Uterus (tissue), 4 donors: ENCODE data around the gene SLC10A6. TPM values are rescaled to one million over a fixed set of nuclear protein-coding genes. Genes with fewer than 3 reads are reported as not detected.
"Not testable (repeated sequence)": the region's sequence is repeated elsewhere in the genome, so short reads cannot be mapped to it uniquely, and the experiment has no call there.

ENCODE experiments used
- DNase-seq, 2 donors: peaks; one replicate each; pipeline ENCODE4 v3.0.0-alpha.2; 2019 to 2020
- H3K27ac ChIP-seq, 2 donors: fragments of 200-600 bp; sonication (generic); 1 replicate in 1 of 2; 2 replicates in 1 of 2; pipeline ENCODE4 v1.5.1; 2016 to 2018
- H3K27me3 ChIP-seq, 2 donors: fragments of 200-600 bp; sonication (generic); one replicate each; pipeline ENCODE4 v1.5.1; 2018 to 2019; ENCODE audit warnings: control low read depth in 1 of 2
- H3K36me3 ChIP-seq, 2 donors: fragments of 200-600 bp; sonication (generic); one replicate each; pipeline ENCODE4 v1.5.1; 2019; ENCODE audit warnings: control low read depth in 1 of 2
- H3K4me1 ChIP-seq, 2 donors: fragments of 200-600 bp; sonication (generic); one replicate each; pipeline ENCODE4 v1.5.1; 2018 to 2019; ENCODE audit warnings: control low read depth in 1 of 2
- H3K4me3 ChIP-seq, 2 donors: fragments of 200-600 bp; sonication (generic); 1 replicate in 1 of 2; 2 replicates in 1 of 2; pipeline ENCODE4 v1.5.1; 2018 to 2019; ENCODE audit warnings: mild to moderate bottlenecking in 1 of 2
- H3K9me3 ChIP-seq, 2 donors: fragments of 200-600 bp; sonication (generic); one replicate each; pipeline ENCODE4 v1.5.1; 2019; ENCODE audit warnings: control low read depth in 1 of 2
- POLR2A ChIP-seq, 2 donors: fragments of 450-650 bp; IDR thresholded peaks; one replicate each; pipeline ENCODE4 v1.6.1; 2016; ENCODE audit warnings: antibody characterized with exemption in 2 of 2, mild to moderate bottlenecking in 1 of 2, moderate library complexity in 1 of 2
- intact Hi-C: fragments of 100-400 bp; cut with DNase I; formaldehyde crosslinking; loops from one replicate; pipeline ENCODE4 v1.15.1; 2023; ENCODE audit warnings: low total_unique reads
- total RNA-seq, 4 donors: library from RNA; depleted of rRNA in 3 of 4; stranded (reverse); fragments of >200 nt in 3 of 4; gene quantifications; one replicate each; pipeline versions ENCODE4 v1.1.0 to v1.2.4, GENCODE V29; 2014 to 2023
- TF ChIP-seq, protein P1 (sequence below), 4 experiments: fragments of 200-600 bp in 2 of 4; fragments of 450-650 bp in 2 of 4; sonication (generic) in 2 of 4; IDR thresholded peaks; one replicate each; pipeline ENCODE4 v1.5.1; 2016 to 2019; ENCODE audit warnings: antibody characterized with exemption in 4 of 4, mild to moderate bottlenecking in 2 of 4, moderate library complexity in 1 of 4
- donor health status: DM: yes; HTN: yes; CAD: no.

The SLC10A6 gene
- total RNA-seq, 4 donors from 2014 or later, result 2.0 to 23.8 (median 6.5) TPM; not detected in 1

GRCh38 chr4:86879641-86880040, 30.5 kb upstream of the SLC10A6 start:
- intact Hi-C loops, result no loop called here
- Histone ChIP-seq H3K36me3 (no peaks in the 10 kb centered on the region), H3K4me3 (no peak overlapping the region), H3K9me3 (peaks cover 0 to 12% of the 10 kb centered on the region in 2 donors), H3K27ac (no peak overlapping the region), H3K27me3 (no peaks in the 10 kb centered on the region), H3K4me1 (no peaks in the 10 kb centered on the region)
- TF ChIP-seq POLR2A (IDR thresholded peaks at IDR 0.05), result no peak
- DNase-seq, result no peak

- no peak for DNase-seq
- Histone ChIP-seq H3K27ac (no peak overlapping the region), H3K36me3 (no peaks in the 10 kb centered on the region), H3K9me3 (peaks cover 0 to 12% of the 10 kb centered on the region in 2 donors), H3K27me3 (no peaks in the 10 kb centered on the region), H3K4me1 (no peaks in the 10 kb centered on the region), H3K4me3 (no peak overlapping the region)
- intact Hi-C loops, result no loop called here
- TF ChIP-seq POLR2A (IDR thresholded peaks at IDR 0.05), result no peak
- TF ChIP-seq, protein P1, sequence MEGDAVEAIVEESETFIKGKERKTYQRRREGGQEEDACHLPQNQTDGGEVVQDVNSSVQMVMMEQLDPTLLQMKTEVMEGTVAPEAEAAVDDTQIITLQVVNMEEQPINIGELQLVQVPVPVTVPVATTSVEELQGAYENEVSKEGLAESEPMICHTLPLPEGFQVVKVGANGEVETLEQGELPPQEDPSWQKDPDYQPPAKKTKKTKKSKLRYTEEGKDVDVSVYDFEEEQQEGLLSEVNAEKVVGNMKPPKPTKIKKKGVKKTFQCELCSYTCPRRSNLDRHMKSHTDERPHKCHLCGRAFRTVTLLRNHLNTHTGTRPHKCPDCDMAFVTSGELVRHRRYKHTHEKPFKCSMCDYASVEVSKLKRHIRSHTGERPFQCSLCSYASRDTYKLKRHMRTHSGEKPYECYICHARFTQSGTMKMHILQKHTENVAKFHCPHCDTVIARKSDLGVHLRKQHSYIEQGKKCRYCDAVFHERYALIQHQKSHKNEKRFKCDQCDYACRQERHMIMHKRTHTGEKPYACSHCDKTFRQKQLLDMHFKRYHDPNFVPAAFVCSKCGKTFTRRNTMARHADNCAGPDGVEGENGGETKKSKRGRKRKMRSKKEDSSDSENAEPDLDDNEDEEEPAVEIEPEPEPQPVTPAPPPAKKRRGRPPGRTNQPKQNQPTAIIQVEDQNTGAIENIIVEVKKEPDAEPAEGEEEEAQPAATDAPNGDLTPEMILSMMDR (IDR thresholded peaks at IDR 0.05), result no peak
These were observed 29.5 kb upstream of the SLC10A6 start for GRCh38 chr4:86878640-86879039.

DNA sequence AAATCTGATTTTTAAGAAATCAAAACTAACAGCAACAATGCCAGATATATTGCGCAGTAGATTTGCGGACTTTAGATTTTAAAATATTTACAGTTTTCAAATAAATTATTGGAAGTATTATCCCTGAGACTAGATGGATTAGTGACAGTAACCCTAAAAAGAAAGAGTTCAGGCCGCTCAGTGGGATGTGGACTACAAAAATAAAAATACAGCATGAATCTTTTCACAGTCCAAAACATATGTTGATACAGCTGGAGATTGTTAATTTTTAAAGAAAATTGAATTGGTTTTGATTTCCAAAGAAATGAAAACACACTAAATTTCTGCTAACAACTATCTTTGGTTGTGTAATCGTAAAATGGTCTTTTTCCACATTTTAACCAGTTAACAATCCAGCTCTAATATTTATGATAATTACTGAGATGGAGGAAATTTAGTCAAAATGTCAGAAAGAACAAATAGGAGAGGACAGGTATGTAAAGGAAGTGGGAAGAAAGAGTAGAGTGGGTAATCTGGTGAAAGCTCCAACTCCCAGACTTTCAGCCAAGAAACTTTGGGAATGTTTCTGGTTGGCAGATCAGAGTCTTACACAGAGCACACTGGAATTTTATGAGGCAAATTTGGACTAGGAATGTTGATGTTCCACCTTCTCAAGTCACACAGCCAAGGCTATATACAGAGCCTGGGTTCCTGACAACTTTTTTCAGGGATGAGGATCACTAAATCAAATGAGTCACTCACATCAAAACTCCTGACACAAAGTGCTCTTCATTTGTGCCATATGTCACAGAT, 27.9 kb upstream of the SLC10A6 start:
- Histone ChIP-seq H3K27ac (no peak overlapping the region), H3K9me3 (peaks cover 0 to 12% of the 10 kb centered on the region in 2 donors), H3K36me3 (no peaks in the 10 kb centered on the region), H3K27me3 (no peaks in the 10 kb centered on the region), H3K4me1 (no peaks in the 10 kb centered on the region), H3K4me3 (no peak overlapping the region)
- intact Hi-C loops, result no loop called here
- DNase-seq, result no peak
- TF ChIP-seq POLR2A (IDR thresholded peaks at IDR 0.05), result no peak
- TF ChIP-seq, protein P1 (IDR thresholded peaks at IDR 0.05), result no peak

DNA sequence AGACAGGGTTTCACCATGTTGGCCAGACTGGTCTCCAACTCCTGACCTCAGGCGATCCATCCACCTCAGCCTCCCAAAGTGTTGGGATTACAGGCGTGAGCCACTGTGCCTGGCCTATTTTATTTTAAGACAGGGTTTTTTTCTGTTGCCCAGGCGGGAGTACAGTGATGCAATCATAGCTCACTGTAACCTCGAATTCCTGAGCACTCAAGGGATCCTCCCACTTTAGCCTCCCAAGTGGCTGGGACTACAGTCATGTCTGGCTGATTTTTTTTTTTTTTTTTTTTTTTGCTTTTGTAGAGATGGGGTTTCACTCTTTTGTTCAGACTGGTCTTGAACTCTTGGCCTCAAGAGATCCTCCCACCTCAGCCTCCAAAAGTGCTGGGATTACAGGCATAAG, 26.3 kb upstream of the SLC10A6 start:
- H3K36me3 ChIP-seq, DNase-seq, H3K27ac ChIP-seq, intact Hi-C loops, H3K27me3 ChIP-seq, H3K4me3 ChIP-seq, H3K4me1 ChIP-seq: not testable (repeated sequence)
- peaks cover 0 to 11% of the 10 kb centered on the region in 2 donors for H3K9me3 ChIP-seq

- Histone ChIP-seq H3K4me1 (no peaks in the 10 kb centered on the region), H3K4me3 (no peak overlapping the region), H3K36me3 (no peaks in the 10 kb centered on the region), H3K9me3 (no peaks in the 10 kb centered on the region), H3K27me3 (no peaks in the 10 kb centered on the region), H3K27ac (no peak overlapping the region)
- TF ChIP-seq, protein P1 (IDR thresholded peaks at IDR 0.05), result no peak
- TF ChIP-seq POLR2A (IDR thresholded peaks at IDR 0.05), result no peak
- intact Hi-C loops, result no loop called here
- DNase-seq, result no peak
These were observed 23.0 kb upstream of the SLC10A6 start for GRCh38 chr4:86872135-86872534.

GRCh38 chr4:86870442-86871069, 21.4 kb upstream of the SLC10A6 start:
- DNase-seq, result no peak
- H3K4me3 ChIP-seq, result no peak overlapping the region
- H3K9me3 ChIP-seq, result no peaks in the 10 kb centered on the region
- no peak for TF ChIP-seq POLR2A (IDR thresholded peaks at IDR 0.05)
- TF ChIP-seq, protein P1 (IDR thresholded peaks at IDR 0.05), result no peak
- H3K27ac ChIP-seq, result no peak overlapping the region
- H3K4me1 ChIP-seq, result no peaks in the 10 kb centered on the region
- intact Hi-C loops, result no loop called here
- H3K27me3 ChIP-seq, result no peaks in the 10 kb centered on the region
- no peaks in the 10 kb centered on the region for H3K36me3 ChIP-seq
